GM19438 (cell line): ENCODE measurements around the gene ADGRA1.

Source experiments
- ATAC-seq: cut with Tn5 transposase; IDR thresholded peaks from one replicate; pipeline ENCODE4 v1.9.1; 2021; ENCODE audit warnings: low read depth; ENCODE audit not compliant: unreplicated experiment

Gene ADGRA1

DNA sequence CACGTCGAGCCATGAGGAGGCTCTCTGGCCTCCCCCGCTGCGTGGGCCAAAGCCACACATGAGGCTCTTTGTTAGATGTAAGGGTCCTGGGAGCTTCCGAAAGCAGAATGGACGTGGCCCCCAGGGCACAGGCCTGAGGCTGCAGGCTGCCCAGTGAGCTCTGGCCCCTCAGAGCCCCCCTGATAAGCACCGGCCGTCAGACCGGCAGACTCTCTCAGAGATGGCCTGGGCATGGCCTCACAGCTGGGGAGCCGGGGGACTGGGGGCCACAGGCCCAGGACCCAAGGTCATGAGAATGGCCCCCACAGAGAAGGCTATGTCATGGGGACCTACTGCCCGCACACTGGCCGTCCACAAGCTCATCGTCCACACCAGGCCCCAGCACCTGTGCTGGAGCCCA lies 31.7 kb upstream of the ADGRA1 start:
- ATAC-seq, result no peak

DNA sequence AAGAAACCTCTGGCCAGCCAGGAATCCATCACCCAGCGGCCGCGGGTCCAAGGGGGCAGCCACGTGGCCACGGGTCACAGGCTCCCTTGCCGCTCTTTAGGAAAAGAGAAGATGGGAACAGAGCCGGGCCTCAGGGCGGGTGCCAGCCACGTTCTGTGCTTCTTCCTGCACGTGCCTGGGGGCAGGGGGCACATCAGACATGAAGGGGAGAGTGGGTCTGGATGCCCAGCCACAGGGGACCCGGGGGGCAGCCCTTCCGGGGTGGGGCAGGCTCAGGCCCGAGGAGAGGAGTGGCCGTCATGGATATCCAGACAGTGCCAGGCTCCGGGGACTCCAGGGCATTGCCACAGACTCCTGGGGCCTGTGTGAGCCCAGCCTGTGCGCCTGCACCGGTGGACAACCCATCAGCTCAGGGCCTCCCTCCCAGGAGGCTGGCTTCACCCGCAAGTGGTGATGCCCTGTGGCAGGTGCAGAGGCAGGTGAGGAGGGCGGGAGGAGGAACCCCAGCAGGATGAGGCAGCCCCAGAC lies 31.0 kb upstream of the ADGRA1 start:
- ATAC-seq, result no peak

- no peak for ATAC-seq
These were observed 29.2 kb upstream of the ADGRA1 start for GRCh38 chr10:133058331-133059092.

DNA sequence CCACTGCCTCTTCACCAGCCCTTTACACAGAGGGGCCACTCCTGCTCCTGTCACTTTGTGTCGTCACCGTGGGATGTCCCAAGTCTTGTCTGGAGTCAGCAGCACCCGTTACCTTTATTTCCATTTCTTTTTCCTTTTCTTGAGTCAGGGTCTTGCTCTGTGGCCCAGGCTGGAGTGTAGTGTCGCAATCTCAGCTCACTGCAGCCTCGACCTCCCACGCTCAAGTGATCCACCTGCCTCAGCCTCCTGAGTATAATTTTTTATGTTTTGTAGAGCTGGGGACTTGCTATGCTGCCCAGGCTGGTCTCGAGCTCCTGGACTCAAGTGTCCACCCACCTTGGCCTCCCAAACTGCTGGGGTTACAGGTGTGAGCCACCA lies 28.6 kb upstream of the ADGRA1 start:
- no peak for ATAC-seq

DNA sequence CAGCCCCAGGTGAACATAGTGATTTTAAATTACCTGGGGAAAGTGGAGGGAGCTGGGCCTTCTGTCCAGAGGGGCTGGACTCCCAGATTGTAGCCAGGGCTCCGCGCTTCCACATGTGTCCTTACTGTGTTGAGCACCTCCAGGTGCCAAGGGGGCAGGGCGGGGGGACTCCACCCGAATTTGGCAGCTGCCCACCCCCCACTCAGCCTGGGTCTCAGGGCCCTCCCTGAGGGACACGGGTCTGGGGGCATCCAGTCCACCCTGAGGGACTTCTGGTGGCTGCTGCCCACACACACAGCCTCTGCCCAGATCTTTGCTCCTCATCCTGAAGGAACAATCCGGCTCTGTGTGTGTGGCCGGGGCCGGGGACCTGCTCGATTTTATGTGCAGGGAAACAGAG lies 28.2 kb upstream of the ADGRA1 start:
- ATAC-seq, result no peak

DNA sequence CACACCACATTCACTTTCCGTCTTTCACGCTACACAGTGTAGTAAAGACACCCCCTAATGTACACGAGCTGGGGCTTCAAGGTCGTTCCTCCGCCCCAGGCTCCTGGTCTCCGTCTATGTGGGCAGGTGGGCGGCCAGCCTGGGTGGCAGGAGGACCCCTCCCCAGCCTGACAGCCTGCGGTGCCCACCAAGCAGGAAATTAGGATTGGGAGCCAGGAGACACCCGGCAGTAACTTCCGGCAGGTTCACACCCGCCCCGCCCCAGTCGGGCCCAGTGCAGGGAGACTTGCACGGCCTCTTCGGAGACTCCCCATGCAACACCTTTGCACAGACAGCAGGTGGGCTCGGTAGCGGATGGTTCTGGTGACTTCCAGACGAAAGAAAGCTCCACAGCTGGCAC lies 27.7 kb upstream of the ADGRA1 start:
- ATAC-seq, result no peak

GRCh38 chr10:133060466-133060865 lies 27.3 kb upstream of the ADGRA1 start:
- no peak for ATAC-seq

GRCh38 chr10:133060881-133061280 lies 26.8 kb upstream of the ADGRA1 start:
- no peak for ATAC-seq

- ATAC-seq, result no peak
These were observed 26.3 kb upstream of the ADGRA1 start for GRCh38 chr10:133061296-133062038.

GRCh38 chr10:133062085-133062484 lies 25.6 kb upstream of the ADGRA1 start:
- ATAC-seq, result no peak

DNA sequence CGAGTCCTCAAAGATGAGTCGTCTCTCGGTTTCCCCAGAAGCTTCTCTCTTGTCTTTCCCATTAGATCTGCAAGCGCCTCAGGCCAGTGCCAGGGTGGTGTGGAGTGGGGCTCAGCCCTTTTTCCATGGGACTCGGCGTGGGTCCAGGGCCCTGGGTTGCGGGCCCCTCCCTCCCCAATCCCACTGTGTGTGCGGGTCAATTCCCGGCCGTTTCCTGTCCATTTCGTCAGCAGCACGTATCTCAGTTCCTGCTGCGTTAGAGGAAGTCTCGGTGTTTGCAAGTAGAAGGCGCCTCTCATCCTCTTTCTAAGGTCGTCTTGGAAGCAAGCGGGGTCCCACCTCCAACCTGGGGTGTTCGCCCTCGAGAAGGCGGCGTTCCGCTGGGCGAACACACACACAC lies 25.1 kb upstream of the ADGRA1 start:
- ATAC-seq, result no peak

DNA sequence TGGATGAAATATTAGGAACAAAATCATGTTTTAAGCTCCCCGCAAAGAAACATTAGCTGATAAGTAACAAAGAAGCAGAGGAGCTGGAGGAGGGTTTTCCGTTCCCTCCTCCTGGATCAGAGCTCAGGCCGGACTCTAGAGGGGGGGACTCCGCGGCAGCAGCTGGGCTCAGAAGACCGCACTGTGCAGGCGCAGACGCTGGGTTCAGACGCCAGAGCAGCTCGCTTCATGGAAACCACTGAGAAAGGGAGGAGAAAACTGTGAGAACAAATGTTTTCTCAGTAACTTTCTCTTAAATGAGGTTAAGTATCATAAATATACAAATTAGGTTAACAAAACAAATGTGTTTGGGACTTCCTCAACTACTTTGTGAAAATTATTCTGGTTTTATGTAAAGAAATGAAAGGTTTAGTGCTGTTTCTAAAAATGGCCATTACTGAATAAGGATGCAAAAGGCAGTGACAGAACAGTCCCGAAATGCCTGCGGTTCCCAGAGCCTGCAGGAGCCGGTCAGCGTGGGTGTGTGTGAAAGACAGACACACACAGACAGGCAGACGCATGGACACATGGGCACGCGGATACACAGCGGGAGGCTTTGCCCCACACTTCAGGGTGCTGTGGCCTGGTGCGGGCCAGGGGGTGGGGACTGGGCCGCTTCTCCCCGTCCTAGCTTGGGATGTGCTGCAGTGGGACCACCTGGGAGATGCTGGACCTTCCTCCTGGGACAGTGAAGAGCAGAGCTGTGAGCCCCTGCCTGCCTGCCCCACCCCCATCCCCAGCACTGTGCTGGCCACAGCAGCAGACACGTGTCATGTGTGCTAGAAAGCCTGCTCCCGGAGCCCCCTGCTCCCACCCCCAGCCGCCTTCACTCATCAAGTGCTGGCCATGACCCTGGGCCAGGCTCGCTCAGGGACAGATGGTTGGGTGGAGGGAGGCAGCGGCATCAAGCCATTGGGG lies 20.3 kb upstream of the ADGRA1 start:
- ATAC-seq, result no peak

DNA sequence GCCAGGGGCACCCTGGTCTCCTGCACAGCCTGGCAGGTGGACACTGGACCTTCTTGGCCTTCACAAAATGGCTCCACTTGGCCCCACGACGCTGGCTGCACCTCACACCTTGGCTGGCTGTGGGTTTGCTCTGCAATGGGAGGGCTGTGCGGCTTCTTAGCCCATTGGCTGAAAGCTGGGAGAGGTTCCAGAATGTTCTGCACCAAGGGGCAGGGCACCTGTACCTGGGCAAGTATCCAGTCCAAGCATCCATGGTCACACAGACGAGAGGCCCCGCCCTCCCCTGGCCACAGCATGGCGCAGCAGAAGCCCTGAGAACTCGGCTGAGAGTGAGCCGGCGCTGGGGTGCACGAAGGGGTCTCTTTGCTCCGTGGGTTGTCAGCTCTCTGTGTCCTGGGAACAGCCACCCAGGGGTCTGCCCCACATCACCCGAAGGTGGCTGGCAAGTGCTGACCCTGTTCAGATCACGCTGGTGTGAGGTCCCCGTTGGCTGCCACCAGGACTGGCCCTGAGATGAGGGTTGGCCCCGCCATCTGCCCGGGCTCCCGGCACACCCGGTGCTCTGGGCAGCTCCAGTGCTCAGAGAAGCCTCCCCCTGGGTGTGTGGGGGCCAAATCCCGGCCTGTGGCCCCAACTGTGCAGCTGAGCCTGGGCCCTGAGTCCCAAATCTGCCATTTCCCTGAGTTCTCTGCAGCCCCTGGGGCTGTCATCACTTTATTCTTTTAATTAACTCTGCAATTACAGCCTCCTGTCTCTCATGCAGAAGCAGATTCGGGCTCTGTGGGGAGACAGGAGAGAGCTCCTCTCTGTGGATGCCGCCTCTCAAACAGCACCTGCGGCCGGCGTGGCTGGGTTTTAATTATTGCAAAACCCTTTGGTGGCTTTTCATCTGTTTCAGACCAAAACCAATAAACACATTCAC lies 19.4 kb upstream of the ADGRA1 start:
- no peak for ATAC-seq

DNA sequence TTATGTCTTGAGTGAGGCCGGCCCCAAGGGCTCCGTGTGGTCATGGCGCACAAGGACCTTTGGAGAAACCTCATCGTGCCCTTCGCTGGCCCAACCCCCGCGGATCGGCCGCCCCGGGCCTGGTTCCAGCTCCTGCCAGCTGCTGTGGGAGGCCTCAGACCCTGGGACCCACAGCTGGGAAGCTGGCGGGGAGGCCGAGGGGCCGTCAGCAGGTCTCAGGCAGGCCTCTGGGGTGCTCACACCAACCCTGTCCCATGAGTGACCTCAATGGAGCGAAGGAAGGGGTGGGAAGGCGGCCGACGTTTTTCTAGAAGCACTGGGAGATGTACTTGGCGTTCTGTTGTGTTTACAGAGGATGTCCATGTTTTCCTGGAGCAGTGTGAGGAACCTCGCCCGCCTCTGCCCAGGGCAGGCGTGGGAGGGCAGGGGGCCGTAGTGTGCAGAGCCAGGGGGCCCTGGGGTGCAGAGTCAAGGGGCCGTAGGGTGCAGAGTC lies 18.6 kb upstream of the ADGRA1 start:
- ATAC-seq, result no peak

GRCh38 chr10:133070405-133070804 lies 17.3 kb upstream of the ADGRA1 start:
- ATAC-seq, result no peak

DNA sequence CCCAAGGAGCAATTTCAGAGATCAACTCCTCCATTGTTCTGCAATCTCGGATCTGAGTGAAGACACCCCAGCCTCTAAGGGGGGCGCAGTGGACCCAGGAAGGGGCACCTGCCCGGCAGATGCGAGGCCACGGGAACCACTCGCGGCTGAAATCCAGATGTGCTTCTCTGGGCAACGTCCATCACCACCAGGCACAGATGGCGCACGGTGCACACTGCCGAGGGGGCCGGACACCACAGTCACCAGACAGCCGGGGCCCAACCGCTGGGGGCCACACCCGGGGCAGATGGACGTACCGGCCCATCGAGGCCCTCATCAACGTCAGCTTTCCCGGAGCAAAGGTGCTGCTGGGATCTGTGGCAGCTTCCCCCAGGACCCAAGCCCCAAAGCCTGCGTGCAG lies 16.9 kb upstream of the ADGRA1 start:
- no peak for ATAC-seq

DNA sequence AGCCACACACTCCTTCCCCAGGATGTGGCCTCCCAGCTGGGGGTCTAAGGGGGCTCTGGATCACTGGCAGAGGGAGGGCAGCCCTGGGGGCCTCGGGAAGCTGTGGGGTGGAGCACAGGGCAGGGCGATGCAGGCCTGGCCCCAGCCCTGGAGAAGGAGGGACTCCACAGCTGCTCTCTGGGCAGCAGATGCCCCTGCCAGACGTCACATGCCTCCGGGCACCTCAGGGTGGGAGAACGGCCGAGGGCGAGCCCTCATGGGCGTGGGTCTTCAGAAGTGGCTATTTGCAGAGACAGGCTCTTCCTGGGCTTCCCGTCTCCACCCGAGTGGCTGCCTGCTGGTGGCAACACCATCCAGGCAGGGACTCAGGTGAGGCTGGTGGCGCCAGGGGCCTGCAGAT lies 16.0 kb upstream of the ADGRA1 start:
- ATAC-seq, result no peak

DNA sequence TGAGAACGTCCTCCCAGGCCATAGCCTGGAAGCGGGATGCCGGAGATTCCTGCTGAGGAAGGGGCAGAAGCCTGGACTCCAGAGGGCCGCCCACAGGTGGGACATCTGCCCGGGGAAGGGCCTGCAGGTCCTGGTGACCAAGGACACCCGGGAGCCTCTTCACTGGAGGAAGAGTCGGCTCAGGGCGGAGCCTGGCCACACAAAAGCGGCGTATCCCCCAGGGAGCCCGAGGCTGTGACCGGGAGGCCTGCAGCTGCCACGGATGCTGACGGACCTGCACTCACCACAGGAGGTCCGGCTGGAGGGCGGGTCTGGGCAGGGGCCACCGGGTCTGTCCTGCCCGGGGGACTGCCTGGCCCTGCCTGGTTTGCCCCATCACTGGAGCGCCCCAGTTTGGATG lies 15.5 kb upstream of the ADGRA1 start:
- ATAC-seq, result no peak

- ATAC-seq, result no peak
These were observed 14.9 kb upstream of the ADGRA1 start for GRCh38 chr10:133072720-133073390.
